Left ventricle myocardium superior (tissue), 1 donor: Measurements from ENCODE around the gene LRRK1. TPM values are rescaled to one million over a fixed set of nuclear protein-coding genes. Genes with fewer than 3 reads are reported as not detected.

ENCODE experiments used
- ATAC-seq: fragments of 200-7000 bp; cut with Tn5 transposase; one replicate; pipeline ENCODE4 v1.9.1; 2020; ENCODE audit warnings: mild to moderate bottlenecking, moderate library complexity
- DNase-seq: peaks from one replicate; pipeline ENCODE4 v3.0.0-alpha.2; 2020
- intact Hi-C: fragments of 100-400 bp; cut with micrococcal nuclease; formaldehyde crosslinking; loops from one replicate; pipeline ENCODE4 v1.11.0; 2022
- total RNA-seq: library from RNA; stranded (reverse); fragmentation: NEBNext Ultra II Directional; extraction: Animal tissue kit (Norgen Biotek cat#: 25700); gene quantifications from one replicate; pipeline ENCODE4 v1.2.1, GENCODE V29; 2021
- donor health status: DM: no; HTN: yes; CAD: no; lungs with severe emphysema.

The LRRK1 gene
- total RNA-seq, 1 donor from 2014 or later = 2.3 TPM

DNA sequence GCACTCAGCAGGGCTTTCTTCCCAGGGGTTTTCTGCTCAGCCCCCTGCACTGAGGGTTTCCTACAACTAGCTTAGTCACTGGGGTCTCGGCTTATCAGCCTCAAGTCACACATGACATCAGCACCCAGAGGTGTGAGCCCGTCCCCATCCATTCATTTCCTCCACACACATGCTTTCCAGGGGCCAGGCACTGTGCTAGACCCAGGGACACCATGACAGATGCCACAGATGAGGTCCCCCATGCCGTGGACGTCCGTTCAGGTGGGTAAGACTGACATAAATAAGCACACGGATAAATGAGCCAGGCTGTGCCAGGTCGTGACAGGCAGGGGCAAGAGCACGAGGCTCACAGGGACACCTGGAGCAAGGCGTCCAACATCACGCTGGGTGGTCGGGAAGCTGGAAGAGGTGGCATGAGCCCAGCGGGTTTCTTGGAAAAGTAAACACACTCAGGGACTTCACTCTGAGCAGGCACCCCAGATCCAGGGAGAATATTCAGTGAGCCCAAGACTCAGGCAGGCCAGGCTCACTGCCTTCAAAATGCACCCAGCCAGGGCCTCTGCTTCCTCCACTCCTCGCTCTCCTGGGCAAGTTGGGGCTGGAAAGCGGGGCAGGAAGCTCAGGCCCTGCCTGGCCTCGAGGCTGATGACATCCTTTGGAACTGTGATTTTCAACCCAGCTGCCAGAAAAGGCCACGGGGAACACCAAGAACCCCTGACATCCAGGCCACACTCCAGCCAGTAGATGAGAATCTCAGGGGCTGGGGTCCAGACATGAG is 193.4 kb downstream of the LRRK1 start:
- peak; percentile 6 for ATAC-seq
- no peak for DNase-seq
- intact Hi-C loops = no loop called here

DNA sequence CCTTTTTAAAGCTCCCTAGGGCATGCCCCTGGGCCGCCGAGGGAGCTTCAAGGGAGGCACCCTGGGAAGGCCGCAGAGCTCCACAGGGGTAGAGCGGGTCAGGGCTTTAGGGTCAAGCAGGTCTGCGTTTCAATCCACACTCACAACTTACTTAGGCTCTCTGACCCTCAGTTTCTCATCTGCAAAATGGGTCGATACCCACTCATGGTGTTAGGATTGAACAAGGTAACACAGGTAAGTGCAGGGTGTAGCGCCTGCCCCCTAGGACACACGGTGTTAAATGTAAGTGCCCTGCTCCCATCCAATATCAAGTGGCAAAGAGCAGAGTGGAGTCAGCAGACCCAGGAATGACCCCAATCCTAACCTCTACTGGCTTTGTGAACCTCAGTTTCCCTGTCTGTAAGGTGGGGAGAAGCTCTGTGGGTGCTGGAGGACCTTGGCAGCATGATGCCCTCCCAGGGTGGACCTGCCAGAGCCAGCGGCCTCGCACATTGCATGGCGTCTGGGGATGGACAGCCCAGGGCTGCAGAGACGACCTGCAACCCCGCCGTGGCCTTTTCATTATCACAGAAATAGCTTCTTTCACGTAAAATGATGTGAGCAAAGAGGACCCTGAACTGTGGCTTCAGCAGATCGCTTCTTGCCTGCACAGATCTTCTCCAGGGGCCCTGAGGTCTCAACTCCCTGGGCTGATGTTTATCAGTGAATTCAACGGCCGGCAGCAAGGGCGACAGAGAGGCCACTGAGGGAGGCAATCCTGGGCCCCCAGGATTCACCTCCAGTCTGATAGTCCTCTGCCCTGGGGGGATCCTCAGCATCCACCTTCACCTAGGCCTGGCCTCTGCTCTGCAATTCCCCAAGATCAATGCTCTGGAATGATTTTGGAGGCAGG is 194.2 kb downstream of the LRRK1 start:
- ATAC-seq (no peak), DNase-seq (no peak)
- intact Hi-C loops = no loop called here

DNA sequence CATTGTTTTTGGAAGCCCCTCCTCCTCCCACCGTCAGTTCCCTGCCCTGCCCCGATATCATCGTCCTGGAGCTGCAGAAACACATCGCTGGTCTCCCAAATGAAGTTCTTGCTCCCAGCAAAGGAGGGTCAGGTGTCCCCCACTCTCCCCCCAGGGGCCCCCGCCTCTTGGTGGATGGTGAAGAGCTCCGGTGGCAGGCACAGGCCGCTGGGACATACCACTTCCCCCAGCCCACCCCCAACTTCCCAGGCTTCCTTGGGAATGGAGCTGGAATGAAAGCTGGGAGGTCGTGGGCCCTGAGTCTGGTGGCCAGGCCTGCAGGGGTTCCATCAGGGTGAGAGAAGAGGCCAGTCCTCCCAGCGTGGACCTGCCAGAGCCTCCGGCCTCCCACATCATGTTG is 195.0 kb downstream of the LRRK1 start:
- intact Hi-C loops = no loop called here
- DNase-seq (no peak), ATAC-seq (no peak)

DNA sequence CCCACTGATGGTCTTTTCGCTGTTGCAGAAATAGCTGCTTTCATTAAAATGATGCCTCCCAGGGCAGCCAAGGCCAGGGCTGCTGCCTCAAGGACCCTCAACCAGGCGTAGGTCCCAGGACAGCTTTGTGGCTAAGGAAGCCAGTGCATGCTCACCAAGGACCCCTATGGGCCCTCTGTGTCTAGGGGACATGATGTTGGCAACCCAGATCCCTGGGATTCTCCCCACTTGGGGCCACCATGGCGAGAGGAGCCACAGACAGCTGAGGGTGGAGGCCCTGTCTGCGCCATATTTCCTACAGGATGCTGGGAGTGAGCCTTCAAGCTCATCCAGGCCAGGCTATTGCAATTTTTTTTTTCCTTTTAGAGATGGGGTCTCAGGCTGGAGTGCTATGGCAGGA is 195.5 kb downstream of the LRRK1 start:
- intact Hi-C loops = no loop called here
- no peak for ATAC-seq
- no peak for DNase-seq

DNA sequence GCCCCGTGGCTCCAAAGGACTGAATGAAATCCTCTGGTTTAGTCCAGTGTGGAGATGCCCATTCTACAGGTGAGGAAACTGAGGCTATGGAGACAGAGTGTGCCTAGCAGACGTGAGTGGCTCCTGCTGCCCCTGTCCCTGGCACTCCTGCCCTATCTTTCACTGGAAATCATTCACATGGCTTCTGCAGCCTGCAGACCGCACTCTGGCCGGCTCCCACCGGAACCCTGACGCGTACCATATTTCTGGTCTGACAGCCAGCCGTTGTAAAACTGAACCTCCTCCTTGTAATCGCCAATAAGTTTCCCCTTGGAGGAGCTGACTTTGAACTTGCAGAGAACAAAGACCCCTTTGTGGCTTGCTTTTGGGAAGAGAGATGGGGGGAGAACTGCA is 196.2 kb downstream of the LRRK1 start:
- no peak for ATAC-seq
- intact Hi-C loops = no loop called here
- no peak for DNase-seq

DNA sequence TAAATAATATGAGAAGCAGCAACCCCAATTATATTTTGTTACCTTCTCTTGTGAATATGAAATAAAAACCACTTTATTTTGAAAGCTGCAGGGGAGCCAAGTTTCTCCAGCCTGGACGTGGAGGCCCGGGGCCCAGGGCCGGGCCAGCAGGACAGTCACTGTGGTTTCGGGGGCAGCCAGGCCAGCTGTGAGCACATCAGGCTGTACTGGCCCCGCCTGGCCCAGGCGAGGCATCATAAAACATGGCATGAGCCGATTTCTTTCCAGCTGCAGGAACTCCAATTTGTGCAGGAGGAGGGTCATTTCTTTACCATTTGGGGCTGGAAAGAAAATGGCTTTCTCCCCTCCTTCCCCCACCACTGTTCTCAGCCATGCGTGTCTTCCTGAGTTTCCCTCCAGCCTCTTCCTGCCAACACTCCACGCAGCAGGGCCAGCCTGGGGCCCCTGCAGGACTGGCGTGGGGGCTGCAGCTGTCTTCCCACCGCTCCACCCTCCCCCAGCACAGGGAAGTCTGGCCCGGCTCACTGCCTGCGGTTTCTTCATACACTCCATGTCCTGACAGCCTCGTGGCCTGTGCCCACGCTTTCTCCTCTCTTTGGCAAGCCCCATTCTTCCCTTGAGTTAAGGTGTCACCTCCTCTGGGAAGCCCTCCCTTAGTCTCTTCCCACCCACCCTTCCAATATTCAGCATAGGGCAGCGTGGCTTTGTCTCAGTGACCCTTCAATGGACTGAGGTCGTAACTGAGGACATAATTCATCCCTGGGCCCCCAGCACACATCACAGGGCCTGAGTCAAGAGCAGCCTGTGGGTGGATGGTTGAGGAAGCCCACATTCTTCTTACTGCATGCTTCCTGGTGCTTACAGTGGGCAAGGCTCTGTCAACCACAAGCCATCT is 196.9 kb downstream of the LRRK1 start:
- intact Hi-C loops = no loop called here
- ATAC-seq (peak; percentile 79), DNase-seq (peak; percentile 72)

DNA sequence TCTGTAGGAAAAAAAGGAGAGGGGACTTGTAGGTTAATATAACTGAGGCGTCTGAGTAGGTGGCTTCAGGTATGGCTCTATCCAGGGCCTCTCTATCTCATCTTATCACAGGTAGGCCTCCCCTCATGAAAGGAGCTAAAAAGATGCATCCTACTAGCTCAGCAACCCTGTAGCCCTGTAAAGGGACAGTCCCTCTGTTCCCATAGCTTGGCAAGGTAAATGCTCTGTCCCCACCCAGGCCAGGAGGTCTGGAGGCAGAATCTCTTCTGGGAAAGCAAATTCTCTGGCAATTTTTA is 197.5 kb downstream of the LRRK1 start:
- intact Hi-C loops = no loop called here
- ATAC-seq = no peak
- DNase-seq = no peak

DNA sequence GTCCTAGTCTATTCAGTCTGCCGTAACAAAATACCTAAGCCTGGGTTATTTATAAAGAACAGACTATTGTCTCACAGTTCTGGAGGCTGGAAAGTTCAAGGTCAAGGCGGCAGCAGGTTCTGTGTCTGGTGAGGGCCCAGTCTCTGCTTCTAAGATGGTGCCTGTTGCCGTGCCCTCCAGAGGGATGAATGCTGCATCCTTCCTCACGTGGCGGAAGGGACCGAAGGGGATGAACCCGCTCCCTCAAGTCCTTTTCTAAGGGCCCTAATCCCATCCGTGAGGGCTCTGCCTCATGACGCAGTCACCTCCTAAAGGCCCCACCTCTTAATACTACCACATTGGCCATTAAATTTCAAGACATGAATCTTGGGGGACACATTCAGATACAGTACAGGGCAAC is 199.0 kb downstream of the LRRK1 start:
- DNase-seq (no peak), ATAC-seq (no peak)
- intact Hi-C loops = no loop called here

DNA sequence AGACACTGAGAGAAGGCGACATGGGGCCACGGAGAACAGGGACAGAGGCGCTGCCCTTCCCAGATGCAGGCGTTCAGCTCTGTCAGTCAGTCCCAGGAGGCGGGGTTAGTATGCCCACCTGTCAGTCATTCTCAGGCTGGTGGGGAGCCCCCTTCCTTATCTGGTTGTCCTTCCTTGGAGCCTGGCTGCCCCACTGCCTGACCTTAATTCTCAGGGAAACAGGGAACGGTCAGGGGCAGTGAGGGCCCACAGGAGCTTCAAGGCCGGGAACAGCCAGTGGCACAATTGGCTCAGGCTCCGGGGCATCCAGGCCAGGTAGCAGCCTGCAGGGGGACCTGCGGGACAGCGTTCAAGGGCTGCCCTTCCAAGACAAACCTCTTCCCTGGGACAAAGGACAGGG is 199.5 kb downstream of the LRRK1 start:
- no peak for ATAC-seq
- intact Hi-C loops = no loop called here

DNA sequence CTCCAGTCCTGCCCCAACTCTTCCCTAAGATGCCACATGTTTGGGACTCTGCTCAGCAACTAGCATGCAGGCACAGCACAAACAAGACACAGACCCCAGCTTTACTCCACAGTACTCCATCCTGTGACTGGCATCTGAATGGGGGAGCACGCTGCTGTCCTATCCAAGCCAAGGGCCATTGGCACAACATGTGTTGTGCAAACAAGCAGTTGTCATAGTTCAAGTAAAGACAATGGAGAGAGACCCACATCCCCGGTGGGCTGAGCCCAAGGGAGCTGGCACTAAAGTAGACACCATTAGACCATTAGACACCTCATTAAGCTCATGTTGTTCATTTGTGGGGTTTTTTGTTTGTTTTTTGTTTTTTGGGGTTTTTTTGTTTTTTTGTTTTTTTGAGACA is 200.0 kb downstream of the LRRK1 start:
- no peak for DNase-seq
- ATAC-seq = no peak
- intact Hi-C loops = no loop called here

More for the DNA sequence above, 199.5 kb downstream of the LRRK1 start:
- no peak for DNase-seq

Other genes with a start within 250 kb of the LRRK1 start
- gene ALDH1A3, start 39.5 kb upstream of the LRRK1 start, total RNA-seq = 6.8 TPM